ENCODE data around the gene UGGT2.
A peak's percentile ranks its signal among the peaks of the same experiment; 100 is the strongest.
"Not testable (repeated sequence)": the region's sequence is repeated elsewhere in the genome, so short reads cannot be mapped to it uniquely, and the experiment has no call there.

The UGGT2 gene

DNA sequence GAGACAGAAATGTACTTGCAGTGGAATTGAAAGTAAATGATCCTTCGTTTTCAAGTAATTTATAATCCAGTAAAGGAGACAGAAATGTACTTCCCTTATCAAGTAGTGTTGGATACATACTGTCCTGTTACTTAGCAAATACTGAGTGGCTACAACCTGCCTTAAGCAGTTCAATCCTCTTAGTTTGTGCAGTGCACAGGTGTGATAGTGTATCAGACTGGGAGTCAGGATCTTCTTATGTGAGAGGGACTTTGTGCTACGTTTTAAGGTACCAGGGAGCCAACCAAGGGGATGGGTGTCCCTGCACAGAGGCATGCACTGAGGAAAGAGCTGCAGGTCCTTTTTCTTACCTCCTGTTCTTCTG lies 265.1 kb downstream of the UGGT2 start:
- no peak overlapping the region for H3K4me3 ChIP-seq (ENCODE audit: low read length)
- TF ChIP-seq, protein P1, sequence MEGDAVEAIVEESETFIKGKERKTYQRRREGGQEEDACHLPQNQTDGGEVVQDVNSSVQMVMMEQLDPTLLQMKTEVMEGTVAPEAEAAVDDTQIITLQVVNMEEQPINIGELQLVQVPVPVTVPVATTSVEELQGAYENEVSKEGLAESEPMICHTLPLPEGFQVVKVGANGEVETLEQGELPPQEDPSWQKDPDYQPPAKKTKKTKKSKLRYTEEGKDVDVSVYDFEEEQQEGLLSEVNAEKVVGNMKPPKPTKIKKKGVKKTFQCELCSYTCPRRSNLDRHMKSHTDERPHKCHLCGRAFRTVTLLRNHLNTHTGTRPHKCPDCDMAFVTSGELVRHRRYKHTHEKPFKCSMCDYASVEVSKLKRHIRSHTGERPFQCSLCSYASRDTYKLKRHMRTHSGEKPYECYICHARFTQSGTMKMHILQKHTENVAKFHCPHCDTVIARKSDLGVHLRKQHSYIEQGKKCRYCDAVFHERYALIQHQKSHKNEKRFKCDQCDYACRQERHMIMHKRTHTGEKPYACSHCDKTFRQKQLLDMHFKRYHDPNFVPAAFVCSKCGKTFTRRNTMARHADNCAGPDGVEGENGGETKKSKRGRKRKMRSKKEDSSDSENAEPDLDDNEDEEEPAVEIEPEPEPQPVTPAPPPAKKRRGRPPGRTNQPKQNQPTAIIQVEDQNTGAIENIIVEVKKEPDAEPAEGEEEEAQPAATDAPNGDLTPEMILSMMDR (conservative IDR thresholded peaks at IDR 0.05; ENCODE audit: low read length) = no peak

GRCh38 chr13:95787356-95788099 lies 265.7 kb downstream of the UGGT2 start:
- peak; percentile 29 for DNase-seq (ENCODE audit: low read depth)
- TF ChIP-seq, protein P1 (conservative IDR thresholded peaks at IDR 0.05; ENCODE audit: low read length) = no peak
- H3K4me3 ChIP-seq (ENCODE audit: low read length) = no peak overlapping the region

More for the DNA sequence above, 265.1 kb downstream of the UGGT2 start:
- DNase-seq (ENCODE audit: low read depth) = no peak

DNA sequence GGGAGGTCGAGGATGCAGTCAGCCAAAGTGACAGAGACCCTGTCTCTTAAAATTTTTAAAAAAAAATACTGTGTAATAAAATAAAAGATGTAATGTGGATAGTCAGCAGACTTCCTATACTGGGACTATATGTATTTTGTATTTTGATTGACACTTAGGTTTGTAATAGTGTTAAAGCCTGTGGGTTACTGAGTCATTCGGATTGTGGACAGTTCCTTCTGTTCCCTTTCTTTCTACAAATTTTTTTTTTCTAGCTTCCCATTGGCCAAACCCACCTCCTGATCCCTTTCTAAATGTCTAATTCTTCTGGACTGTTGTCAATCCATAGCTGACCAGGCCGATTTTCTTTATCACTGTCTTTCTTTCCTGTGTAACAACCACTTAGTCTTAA lies 268.3 kb downstream of the UGGT2 start:
- TF ChIP-seq, protein P1 (conservative IDR thresholded peaks at IDR 0.05; ENCODE audit: low read length) = no peak
- DNase-seq (ENCODE audit: low read depth) = peak; percentile 18
- no peak overlapping the region for H3K4me3 ChIP-seq (ENCODE audit: low read length)

- peak; percentile 84 for DNase-seq (ENCODE audit: low read depth)
Measured at GRCh38 chr13:95784161-95784899, 268.9 kb downstream of the UGGT2 start.

DNA sequence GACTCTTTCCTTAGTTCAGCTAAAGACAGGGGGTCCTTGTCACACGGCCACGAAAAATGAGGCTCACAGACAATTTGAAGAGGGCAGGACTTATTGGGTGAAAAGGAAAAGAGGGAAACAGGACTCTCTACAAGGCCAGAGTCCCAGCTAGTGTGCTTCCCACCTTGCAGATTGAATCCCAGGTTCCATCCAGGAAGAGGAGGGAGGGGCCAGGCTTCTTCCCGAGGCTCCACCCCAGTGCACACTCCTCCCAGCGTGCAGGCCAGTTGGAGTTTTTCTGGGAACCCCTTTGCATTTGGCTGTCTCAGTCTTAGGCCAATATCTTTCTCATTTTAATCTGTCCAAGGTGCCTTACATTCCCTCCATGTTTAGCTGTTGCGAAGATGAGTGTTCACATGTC lies 269.5 kb downstream of the UGGT2 start:
- TF ChIP-seq, protein P1 (conservative IDR thresholded peaks at IDR 0.05; ENCODE audit: low read length) = no peak
- no peak for DNase-seq (ENCODE audit: low read depth)
- no peak overlapping the region for H3K4me3 ChIP-seq (ENCODE audit: low read length)

More at GRCh38 chr13:95784161-95784899, 268.9 kb downstream of the UGGT2 start:
- TF ChIP-seq, protein P1 (conservative IDR thresholded peaks at IDR 0.05; ENCODE audit: low read length) = no peak
- no peak overlapping the region for H3K4me3 ChIP-seq (ENCODE audit: low read length)

- not testable (repeated sequence) for H3K4me3 ChIP-seq (ENCODE audit: low read length); DNase-seq (ENCODE audit: low read depth)
Measured at GRCh38 chr13:95781940-95782339, 271.3 kb downstream of the UGGT2 start.

DNA sequence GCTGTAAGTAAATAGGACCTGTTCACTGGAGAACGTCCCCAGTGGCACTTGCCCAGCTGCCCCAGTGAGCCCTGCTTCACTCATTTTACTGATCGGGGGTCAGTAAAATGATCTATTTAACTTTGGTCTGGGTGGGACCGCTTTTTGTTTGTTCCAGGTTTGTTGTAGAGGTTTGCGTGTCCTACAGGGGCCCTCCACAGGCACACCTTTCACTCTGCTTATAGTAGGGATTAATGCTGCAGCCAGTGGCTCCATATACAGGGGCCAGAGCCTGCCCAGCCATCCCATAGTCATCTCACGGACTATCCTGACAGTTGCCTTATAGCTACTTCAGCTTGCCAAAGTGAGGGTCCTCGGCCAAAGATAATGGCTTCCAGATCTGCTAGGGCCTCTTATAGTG lies 272.2 kb downstream of the UGGT2 start:
- H3K4me3 ChIP-seq (ENCODE audit: low read length) = no peak overlapping the region
- no peak for DNase-seq (ENCODE audit: low read depth)
- TF ChIP-seq, protein P1 (conservative IDR thresholded peaks at IDR 0.05; ENCODE audit: low read length) = no peak

All from AG10803 (cell line).